ENCODE data around the gene ITGAV.

DNA sequence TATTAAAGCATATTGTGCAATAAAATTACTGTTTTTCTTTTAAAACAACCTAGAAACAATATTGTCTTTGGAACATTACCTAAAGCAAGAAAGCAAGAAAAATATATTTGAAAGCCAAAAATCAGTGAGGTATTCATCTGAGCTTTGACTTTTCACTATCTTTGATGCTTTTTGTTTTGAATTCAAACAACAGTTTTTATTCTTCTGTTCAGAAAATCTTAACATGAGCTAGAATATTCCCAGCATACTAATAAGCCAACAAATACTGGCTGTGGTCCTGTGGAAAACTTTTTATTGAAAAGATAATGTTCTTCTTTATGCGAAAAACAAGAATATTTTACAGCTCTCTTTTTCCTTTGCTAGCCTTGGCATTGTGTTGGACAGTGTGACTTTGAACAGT lies 123.8 kb downstream of the ITGAV start:
- TF ChIP-seq ZBTB7A (IDR thresholded peaks at IDR 0.05; ENCODE audit: low read depth), result no peak
- TF ChIP-seq YY1 (IDR thresholded peaks at IDR 0.05; ENCODE audit: low read depth), result no peak
- no peak for TF ChIP-seq CEBPB (IDR thresholded peaks at IDR 0.05)
- TF ChIP-seq EGR1 (IDR thresholded peaks at IDR 0.05), result no peak
- TF ChIP-seq, protein P1, sequence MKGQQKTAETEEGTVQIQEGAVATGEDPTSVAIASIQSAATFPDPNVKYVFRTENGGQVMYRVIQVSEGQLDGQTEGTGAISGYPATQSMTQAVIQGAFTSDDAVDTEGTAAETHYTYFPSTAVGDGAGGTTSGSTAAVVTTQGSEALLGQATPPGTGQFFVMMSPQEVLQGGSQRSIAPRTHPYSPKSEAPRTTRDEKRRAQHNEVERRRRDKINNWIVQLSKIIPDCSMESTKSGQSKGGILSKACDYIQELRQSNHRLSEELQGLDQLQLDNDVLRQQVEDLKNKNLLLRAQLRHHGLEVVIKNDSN (IDR thresholded peaks at IDR 0.05), result no peak
- TF ChIP-seq TAF1 (IDR thresholded peaks at IDR 0.05; ENCODE audit: low read depth), result no peak
- no peak for TF ChIP-seq NFIC (IDR thresholded peaks at IDR 0.05)

Data from Ishikawa (cell line).